Uterus (tissue), 2 donors: ENCODE results near the gene RPS6KA2.

Source experiments
- CTCF ChIP-seq, 4 experiments: fragments of 200-600 bp in 2 of 4; fragments of 450-650 bp in 2 of 4; sonication (generic) in 2 of 4; IDR thresholded peaks; one replicate each; pipeline ENCODE4 v1.5.1; 2016 to 2019; ENCODE audit warnings: antibody characterized with exemption in 4 of 4, mild to moderate bottlenecking in 2 of 4, moderate library complexity in 1 of 4
- POLR2A ChIP-seq, 2 donors: fragments of 450-650 bp; IDR thresholded peaks; one replicate each; pipeline ENCODE4 v1.6.1; 2016; ENCODE audit warnings: antibody characterized with exemption in 2 of 2, mild to moderate bottlenecking in 1 of 2, moderate library complexity in 1 of 2

GRCh38 chr6:166469426-166469961 is 157.6 kb downstream of the RPS6KA2 start:
- TF ChIP-seq POLR2A (IDR thresholded peaks at IDR 0.05) (no peak), CTCF (IDR thresholded peaks at IDR 0.05) (no peak)
